IMR-90 (cell line): ENCODE data around the gene TSKS. TPM values are rescaled to one million over a fixed set of nuclear protein-coding genes. Genes with fewer than 3 reads are reported as not detected.

ENCODE experiments used
- ATAC-seq: fragments of 200-7000 bp; cut with Tn5 transposase; 2 replicates; pipeline ENCODE4 v1.9.1; 2020; ENCODE audit warnings: low read depth, mild to moderate bottlenecking, moderate library complexity
- BruUV-seq: library from RNA; stranded (reverse); fragments of 400-500 nt; replicated peaks from 2 replicates; lab custom pipeline; 2021; lab: Mats Ljungman, UMichigan
- CTCF ChIA-PET: fragments of 300-600 bp; formaldehyde crosslinking; extraction: SDS; loops from one replicate; lab custom pipeline; 2021; ENCODE audit warnings: antibody characterized with exemption; lab: Yijun Ruan, JAX
- POLR2A ChIA-PET: fragments of 300-600 bp; sonication (Branson Sonifier 250); formaldehyde crosslinking; loops from one replicate; lab custom pipeline; 2022; ENCODE audit warnings: antibody characterized with exemption; ENCODE audit not compliant: unreplicated experiment; lab: Charles Lee
- DNase-seq: peaks from one replicate; pipeline ENCODE4 v3.0.0; 2013
- H2AFZ ChIP-seq: replicated peaks from 2 replicates; pipeline ENCODE3; 2013; ENCODE audit warnings: low read length, mild to moderate bottlenecking; ENCODE audit not compliant: poor library complexity
- H2AK5ac ChIP-seq: 2 replicates; pipeline ENCODE4 v1.6.1; 2013; ENCODE audit warnings: low read depth, low read length, inconsistent platforms
- H2AK9ac ChIP-seq: replicated peaks from 2 replicates; pipeline ENCODE3; 2013; ENCODE audit warnings: mild to moderate bottlenecking, low read depth, low read length, moderate library complexity; ENCODE audit not compliant: poor library complexity
- H2BK120ac ChIP-seq: 2 replicates; pipeline ENCODE4 v1.6.1; 2013; ENCODE audit warnings: low read depth, low read length, inconsistent platforms
- H2BK15ac ChIP-seq: 3 replicates; pipeline ENCODE4 v1.6.1; 2013; ENCODE audit warnings: low read depth, low read length, inconsistent platforms
- H2BK20ac ChIP-seq: 2 replicates; pipeline ENCODE4 v1.6.1; 2013; ENCODE audit warnings: low read depth, mild to moderate bottlenecking, inconsistent platforms, low read length, moderate library complexity
- H2BK5ac ChIP-seq: 2 replicates; pipeline ENCODE4 v1.6.1; 2013; ENCODE audit warnings: mild to moderate bottlenecking, low read depth, low read length, inconsistent platforms; ENCODE audit not compliant: poor library complexity, severe bottlenecking
- H3K14ac ChIP-seq: replicated peaks from 2 replicates; pipeline ENCODE4 v1.6.1; 2013; ENCODE audit warnings: low read depth, low read length, inconsistent platforms
- H3K18ac ChIP-seq: 2 replicates; pipeline ENCODE4 v1.6.1; 2013; ENCODE audit warnings: low read depth, low read length, control low read depth
- H3K23ac ChIP-seq: 2 replicates; pipeline ENCODE4 v1.6.1; 2013; ENCODE audit warnings: low read depth, low read length, inconsistent platforms
- H3K27ac ChIP-seq: 2 replicates; pipeline ENCODE4 v1.5.1; 2013; ENCODE audit warnings: mild to moderate bottlenecking, control low read depth, low read length; ENCODE audit not compliant: insufficient read depth
- H3K27me3 ChIP-seq: 2 replicates; pipeline ENCODE4 v1.6.1; 2013; ENCODE audit warnings: low read length; ENCODE audit not compliant: control insufficient read depth, insufficient read depth
- H3K36me3 ChIP-seq: 2 replicates; pipeline ENCODE4 v1.6.1; 2013; ENCODE audit warnings: low read length, mixed read lengths; ENCODE audit not compliant: control insufficient read depth, insufficient read depth
- H3K4ac ChIP-seq: 2 replicates; pipeline ENCODE4 v1.6.1; 2013; ENCODE audit warnings: low read depth, low read length, inconsistent platforms
- H3K4me1 ChIP-seq: 2 replicates; pipeline ENCODE4 v1.6.1; 2013; ENCODE audit warnings: low read length, mixed read lengths; ENCODE audit not compliant: control insufficient read depth, insufficient read depth
- H3K4me2 ChIP-seq: 2 replicates; pipeline ENCODE4 v1.6.1; 2013; ENCODE audit warnings: low read depth, mild to moderate bottlenecking, control low read depth, low read length, moderate library complexity
- H3K4me3 ChIP-seq: 2 replicates; pipeline ENCODE4 v1.5.1; 2013; ENCODE audit warnings: low read depth, mild to moderate bottlenecking, control low read depth, low read length, moderate library complexity; ENCODE audit not compliant: insufficient read depth
- H3K56ac ChIP-seq: 2 replicates; pipeline ENCODE4 v1.6.1; 2013; ENCODE audit warnings: low read length, inconsistent platforms; ENCODE audit not compliant: insufficient read depth; ENCODE audit errors: extremely low read depth
- H3K79me1 ChIP-seq, 2 experiments: 2 replicates each; pipeline ENCODE4 v1.6.1; 2013; ENCODE audit warnings: low read length in 2 of 2, inconsistent platforms in 1 of 2, low read depth in 1 of 2
- H3K9ac ChIP-seq: 2 replicates; pipeline ENCODE4 v1.6.1; 2013; ENCODE audit warnings: low read depth, low read length, control low read depth
- H3K9me1 ChIP-seq: 2 replicates; pipeline ENCODE4 v1.6.1; 2013; ENCODE audit warnings: low read length, inconsistent platforms; ENCODE audit not compliant: insufficient read depth
- H3K9me3 ChIP-seq: 2 replicates; pipeline ENCODE4 v1.6.1; 2013; ENCODE audit warnings: low read length; ENCODE audit not compliant: control insufficient read depth, insufficient read depth
- H4K20me1 ChIP-seq: 2 replicates; pipeline ENCODE4 v1.6.1; 2013; ENCODE audit warnings: low read length, inconsistent platforms; ENCODE audit not compliant: insufficient read depth
- H4K5ac ChIP-seq: 2 replicates; pipeline ENCODE4 v1.6.1; 2013; ENCODE audit warnings: mild to moderate bottlenecking, low read depth, low read length, control low read depth
- H4K8ac ChIP-seq, 2 experiments: 2 replicates each; pipeline ENCODE4 v1.6.1; 2013; ENCODE audit warnings: low read depth in 2 of 2, low read length in 2 of 2, control low read depth in 1 of 2, inconsistent platforms in 1 of 2
- H4K91ac ChIP-seq: 2 replicates; pipeline ENCODE4 v1.6.1; 2013; ENCODE audit warnings: low read depth, low read length, inconsistent platforms; ENCODE audit not compliant: insufficient read depth
- BHLHE40 ChIP-seq: fragments of 150-350 bp; IDR thresholded peaks from 2 replicates; pipeline ENCODE4 v1.6.1; 2016; ENCODE audit warnings: mild to moderate bottlenecking, low read depth, low read length
- CEBPB ChIP-seq: IDR thresholded peaks from 2 replicates; pipeline ENCODE4 v1.6.1; 2012; ENCODE audit warnings: low read depth, low read length, improper control_type of control experiment
- CHD1 ChIP-seq: IDR thresholded peaks from 2 replicates; pipeline ENCODE4 v1.6.1; 2012; ENCODE audit warnings: low read depth, low read length, improper control_type of control experiment
- FOS ChIP-seq: fragments of 150-350 bp; IDR thresholded peaks from 2 replicates; pipeline ENCODE4 v1.6.1; 2016; ENCODE audit warnings: low read depth, low read length
- MXI1 ChIP-seq: IDR thresholded peaks from 2 replicates; pipeline ENCODE4 v1.6.1; 2012; ENCODE audit warnings: low read depth, mild to moderate bottlenecking, low read length, moderate library complexity, borderline replicate concordance
- RAD21 ChIP-seq: IDR thresholded peaks from 2 replicates; pipeline ENCODE4 v1.6.1; 2012; ENCODE audit warnings: low read length, improper control_type of control experiment
- RCOR1 ChIP-seq: IDR thresholded peaks from 2 replicates; pipeline ENCODE4 v1.6.1; 2012; ENCODE audit warnings: mild to moderate bottlenecking, low read length, improper control_type of control experiment; ENCODE audit not compliant: insufficient replicate concordance
- SMC3 ChIP-seq: fragments of 150-350 bp; IDR thresholded peaks from 2 replicates; pipeline ENCODE4 v1.6.1; 2016; ENCODE audit warnings: low read depth, mild to moderate bottlenecking, antibody characterized with exemption, low read length, moderate library complexity
- USF2 ChIP-seq: fragments of 150-350 bp; IDR thresholded peaks from 2 replicates; pipeline ENCODE4 v1.6.1; 2017; ENCODE audit warnings: mild to moderate bottlenecking, antibody characterized with exemption, low read length, low read depth
- WGBS, 2 experiments: methylation state at CpG; one replicate each; pipeline versions ENCODE4 v1.1.5 to v1.1.7; 2013; ENCODE audit warnings: missing lambda C conversion rate in 2 of 2; ENCODE audit not compliant: insufficient read length in 1 of 2; ENCODE audit errors: extremely low coverage in 2 of 2; 5-methylcytosine and 5-hydroxymethylcytosine counted together
- dilution Hi-C: fragments of 300-500 bp; cut with HindIII; formaldehyde crosslinking; loops from one replicate; pipeline ENCODE4 v1.14.3; 2018; ENCODE audit warnings: low sequenced_read_pairs; ENCODE audit not compliant: unreplicated experiment
- in situ Hi-C: fragments of 300-500 bp; cut with MboI; formaldehyde crosslinking; loops from 3 replicates; pipeline ENCODE4 v1.14.3; 2019; ENCODE audit warnings: low sequenced_read_pairs, inconsistent platforms, mixed read lengths
- intact Hi-C: fragments of 100-400 bp; cut with micrococcal nuclease; formaldehyde crosslinking; loops from 2 replicates; pipeline ENCODE4 v1.10.0; 2022
- polyA plus RNA-seq, 3 experiments: library from polyadenylated mRNA; depleted of rRNA; stranded (reverse); fragments of >200 nt; gene quantifications; 2 replicates each; pipeline ENCODE4 v1.2.3, GENCODE V29; 2012; ENCODE audit warnings: low replicate concordance in 1 of 3
- total RNA-seq: library from RNA; depleted of rRNA; stranded (reverse); fragments of >200 nt; gene quantifications from 2 replicates; pipeline ENCODE4 v1.2.3, GENCODE V29; 2012
- TF ChIP-seq, protein P1 (sequence below): conservative IDR thresholded peaks from 2 replicates; pipeline ENCODE4 v1.5.1; 2012; ENCODE audit warnings: mild to moderate bottlenecking, low read depth, low read length, improper control_type of control experiment
- TF ChIP-seq, protein P2 (sequence below): fragments of 150-350 bp; IDR thresholded peaks from 2 replicates; pipeline ENCODE4 v1.6.1; 2016; ENCODE audit warnings: low read depth, mild to moderate bottlenecking, low read length, moderate library complexity, borderline replicate concordance

Gene TSKS
- total and polyA plus RNA-seq, 2 of the 4 experiments (the other 2 are of a cell fraction), result not detected

GRCh38 chr19:49803529-49803856 is 40.4 kb upstream of the TSKS start:
- Histone ChIP-seq H3K9me3 (no peaks in the 10 kb centered on the region), H3K4me3 (no peak overlapping the region), H3K56ac (no peak overlapping the region), H3K27ac (no peak overlapping the region), H2AK5ac (no peak overlapping the region), H3K14ac (no peak overlapping the region), H2BK120ac (no peak overlapping the region), H2BK15ac (no peak overlapping the region), H4K91ac (no peak overlapping the region), H3K79me1 (peaks cover 0 to 16% of the 10 kb centered on the region in 2 experiments; a peak in 1 of 4 replicates), H4K20me1 (peaks cover 7% of the 10 kb centered on the region), H4K8ac (no peak overlapping the region), H2BK5ac (no peak overlapping the region), H3K4me2 (no peak overlapping the region), H4K5ac (no peak overlapping the region), H3K27me3 (no peaks in the 10 kb centered on the region), H3K23ac (no peak overlapping the region), H3K36me3 (peaks cover 57% of the 10 kb centered on the region), H2BK20ac (no peak overlapping the region), H3K4ac (no peak overlapping the region), H3K18ac (no peak overlapping the region), H2AFZ (no peak overlapping the region), H2AK9ac (no peak overlapping the region), H3K9me1 (no peaks in the 10 kb centered on the region; the same call in 1 of the 2 replicates), H3K9ac (no peak overlapping the region), H3K4me1 (peaks cover under 1% of the 10 kb centered on the region; the same call in 1 of the 2 replicates)
- dilution Hi-C loops, result no loop called here
- ATAC-seq (no peak), DNase-seq (no peak)
- 100% methylated on average over 3 of the region's 6 CpGs; no CpG with 5 or more reads in 1 of the 2 experiments for WGBS, 2 experiments
- BruUV-seq, result no TSS peak
- in situ Hi-C loops, result no loop called here
- ChIA-PET CTCF (no interaction called here), POLR2A (no interaction called here)
- intact Hi-C loops, result loop anchor here (5.0 kb wide), 1 partner anchor 111 kb away; the partner anchor contains the start of gene CPT1C
- TF ChIP-seq CEBPB (no peak), FOS (no peak), CHD1 (no peak), USF2 (no peak), RCOR1 (no peak), RAD21 (no peak), SMC3 (no peak), MXI1 (no peak), BHLHE40 (no peak)
- TF ChIP-seq, protein P1, sequence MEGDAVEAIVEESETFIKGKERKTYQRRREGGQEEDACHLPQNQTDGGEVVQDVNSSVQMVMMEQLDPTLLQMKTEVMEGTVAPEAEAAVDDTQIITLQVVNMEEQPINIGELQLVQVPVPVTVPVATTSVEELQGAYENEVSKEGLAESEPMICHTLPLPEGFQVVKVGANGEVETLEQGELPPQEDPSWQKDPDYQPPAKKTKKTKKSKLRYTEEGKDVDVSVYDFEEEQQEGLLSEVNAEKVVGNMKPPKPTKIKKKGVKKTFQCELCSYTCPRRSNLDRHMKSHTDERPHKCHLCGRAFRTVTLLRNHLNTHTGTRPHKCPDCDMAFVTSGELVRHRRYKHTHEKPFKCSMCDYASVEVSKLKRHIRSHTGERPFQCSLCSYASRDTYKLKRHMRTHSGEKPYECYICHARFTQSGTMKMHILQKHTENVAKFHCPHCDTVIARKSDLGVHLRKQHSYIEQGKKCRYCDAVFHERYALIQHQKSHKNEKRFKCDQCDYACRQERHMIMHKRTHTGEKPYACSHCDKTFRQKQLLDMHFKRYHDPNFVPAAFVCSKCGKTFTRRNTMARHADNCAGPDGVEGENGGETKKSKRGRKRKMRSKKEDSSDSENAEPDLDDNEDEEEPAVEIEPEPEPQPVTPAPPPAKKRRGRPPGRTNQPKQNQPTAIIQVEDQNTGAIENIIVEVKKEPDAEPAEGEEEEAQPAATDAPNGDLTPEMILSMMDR, result no peak
- TF ChIP-seq, protein P2, sequence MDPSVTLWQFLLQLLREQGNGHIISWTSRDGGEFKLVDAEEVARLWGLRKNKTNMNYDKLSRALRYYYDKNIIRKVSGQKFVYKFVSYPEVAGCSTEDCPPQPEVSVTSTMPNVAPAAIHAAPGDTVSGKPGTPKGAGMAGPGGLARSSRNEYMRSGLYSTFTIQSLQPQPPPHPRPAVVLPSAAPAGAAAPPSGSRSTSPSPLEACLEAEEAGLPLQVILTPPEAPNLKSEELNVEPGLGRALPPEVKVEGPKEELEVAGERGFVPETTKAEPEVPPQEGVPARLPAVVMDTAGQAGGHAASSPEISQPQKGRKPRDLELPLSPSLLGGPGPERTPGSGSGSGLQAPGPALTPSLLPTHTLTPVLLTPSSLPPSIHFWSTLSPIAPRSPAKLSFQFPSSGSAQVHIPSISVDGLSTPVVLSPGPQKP, result no peak
